Keratinocyte (primary cell): ENCODE results near the gene HIVEP1. TPM values are rescaled to one million over a fixed set of nuclear protein-coding genes. Genes with fewer than 3 reads are reported as not detected.

Experiments used
- DNase-seq: peaks from one replicate; pipeline ENCODE4 v3.0.0-alpha.2; 2011; ENCODE audit warnings: low read depth, missing footprints, low spot score
- FAIRE-seq: peaks from 2 replicates; lab custom pipeline; 2011; peaks lifted over from hg19 to GRCh38; lab: Jason Lieb, UNC
- H2AFZ ChIP-seq: 2 replicates; pipeline ENCODE4 v1.6.0; 2012; ENCODE audit warnings: low read length, control low read depth, inconsistent platforms; ENCODE audit not compliant: control insufficient read depth
- H3K27ac ChIP-seq: 2 replicates; pipeline ENCODE4 v1.5.1; 2011; ENCODE audit warnings: low read length; ENCODE audit not compliant: control insufficient read depth, insufficient read depth
- H3K27me3 ChIP-seq: 3 replicates; pipeline ENCODE4 v1.6.0; 2011; ENCODE audit warnings: low read length; ENCODE audit not compliant: control insufficient read depth, insufficient read depth; ENCODE audit errors: extremely low read depth
- H3K36me3 ChIP-seq, 2 experiments: 2 replicates in 1 of 2; 3 replicates in 1 of 2; pipeline ENCODE4 v1.5.1; 2011; ENCODE audit warnings: low read length in 2 of 2, mild to moderate bottlenecking in 1 of 2; ENCODE audit not compliant: control insufficient read depth in 2 of 2, insufficient read depth in 2 of 2; ENCODE audit errors: extremely low read depth in 1 of 2
- H3K4me1 ChIP-seq: 3 replicates; pipeline ENCODE4 v1.5.1; 2011; ENCODE audit warnings: low read length; ENCODE audit not compliant: control insufficient read depth, insufficient read depth; ENCODE audit errors: extremely low read depth
- H3K4me2 ChIP-seq: 3 replicates; pipeline ENCODE4 v1.6.0; 2011; ENCODE audit warnings: low read depth, low read length; ENCODE audit not compliant: control insufficient read depth, insufficient read depth; ENCODE audit errors: extremely low read depth
- H3K4me3 ChIP-seq, 3 experiments: fragments of 200-600 bp in 1 of 3; sonication (generic) in 1 of 3; 2 replicates in 2 of 3; 3 replicates in 1 of 3; pipeline ENCODE4 v1.5.1; 2011 to 2016; ENCODE audit warnings: low read length in 3 of 3, mild to moderate bottlenecking in 3 of 3, control low read depth in 2 of 3, inconsistent platforms in 1 of 3, low read depth in 1 of 3, mixed read lengths in 1 of 3, mixed run types in 1 of 3, moderate library complexity in 1 of 3; ENCODE audit not compliant: control insufficient read depth in 2 of 3, insufficient read depth in 2 of 3; ENCODE audit errors: extremely low read depth in 1 of 3
- H3K79me2 ChIP-seq: 2 replicates; pipeline ENCODE4 v1.6.0; 2012; ENCODE audit warnings: low read length; ENCODE audit not compliant: control insufficient read depth, insufficient read depth
- H3K9ac ChIP-seq: 3 replicates; pipeline ENCODE4 v1.6.0; 2011; ENCODE audit warnings: low read length; ENCODE audit not compliant: control insufficient read depth, insufficient read depth; ENCODE audit errors: extremely low read depth
- H3K9me1 ChIP-seq: 3 replicates; pipeline ENCODE4 v1.6.0; 2011; ENCODE audit warnings: low read length; ENCODE audit not compliant: control insufficient read depth, insufficient read depth; ENCODE audit errors: extremely low read depth
- H3K9me3 ChIP-seq: 2 replicates; pipeline ENCODE4 v1.5.1; 2012; ENCODE audit warnings: low read depth, low read length; ENCODE audit not compliant: control insufficient read depth
- H4K20me1 ChIP-seq: 3 replicates; pipeline ENCODE4 v1.6.0; 2011; ENCODE audit warnings: low read length; ENCODE audit not compliant: control insufficient read depth, insufficient read depth; ENCODE audit errors: extremely low read depth
- EZH2 ChIP-seq: IDR thresholded peaks from one replicate; pipeline ENCODE4 v1.6.1; 2012; ENCODE audit warnings: inconsistent platforms, mild to moderate bottlenecking, low read length, moderate library complexity
- dilution Hi-C: fragments of 300-500 bp; cut with MboI; formaldehyde crosslinking; loops from one replicate; pipeline ENCODE4 v1.7.0; 2020; ENCODE audit warnings: low sequenced_read_pairs; ENCODE audit not compliant: extremely low pct_ligation_motif_present
- polyA plus RNA-seq, 5 experiments: library from polyadenylated mRNA; depleted of rRNA in 3 of 5; stranded (reverse) in 3 of 5; stranded (forward) in 1 of 5; unstranded in 1 of 5; fragments of >200 nt; gene quantifications; 1 replicate in 1 of 5; 2 replicates in 3 of 5; 3 replicates in 1 of 5; pipeline versions ENCODE4 v1.2.1 to v1.2.3, GENCODE V29; 2011 to 2012; ENCODE audit warnings: missing spikeins in 2 of 5, low read depth in 1 of 5, low replicate concordance in 1 of 5
- TF ChIP-seq, protein P1 (sequence below), 3 experiments: IDR thresholded peaks in 1 of 3; conservative IDR thresholded peaks in 1 of 3; optimal IDR thresholded peaks in 1 of 3; 2 replicates in 2 of 3; 3 replicates in 1 of 3; pipeline versions ENCODE3 to v1.5.1; 2011; ENCODE audit warnings: low read length in 3 of 3, mild to moderate bottlenecking in 3 of 3, moderate library complexity in 2 of 3, control low read depth in 1 of 3, inconsistent platforms in 1 of 3; ENCODE audit not compliant: insufficient read depth in 2 of 3; ENCODE audit errors: extremely low read depth in 1 of 3

HIVEP1 gene
- polyA plus RNA-seq, 1 donor (not counting 4 experiments of a cell fraction or from before 2014, with no cell fraction given), result 13.7 TPM

DNA sequence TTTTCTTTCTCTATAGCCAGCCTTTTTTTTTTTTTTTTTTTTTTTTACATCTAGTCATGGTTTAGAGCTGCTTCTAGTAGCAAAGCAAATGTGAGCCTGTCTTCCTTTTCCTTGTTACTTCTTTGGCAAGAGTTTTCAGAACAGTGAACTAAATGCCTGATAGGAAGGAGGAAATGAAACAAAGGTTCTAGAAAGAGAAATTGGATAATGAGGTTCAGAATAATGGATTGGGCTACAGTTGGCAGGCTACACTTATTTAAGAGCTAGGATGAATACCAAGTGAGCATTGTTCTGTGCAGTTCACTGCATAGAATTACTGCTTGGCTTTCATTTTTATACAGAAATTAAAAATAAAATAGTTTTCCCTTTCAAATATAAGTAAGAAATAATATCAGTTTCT is 78.6 kb downstream of the HIVEP1 start:
- Histone ChIP-seq H3K27ac (no peak overlapping the region), H3K9me3 (no peaks in the 10 kb centered on the region), H3K36me3 (peaks cover 0 to 3% of the 10 kb centered on the region in 2 experiments), H3K4me2 (no peak overlapping the region), H4K20me1 (no peaks in the 10 kb centered on the region), H3K9ac (no peak overlapping the region), H3K4me3 (no peak overlapping the region), H2AFZ (no peak overlapping the region), H3K9me1 (no peaks in the 10 kb centered on the region), H3K79me2 (no peaks in the 10 kb centered on the region), H3K4me1 (no peaks in the 10 kb centered on the region), H3K27me3 (no peaks in the 10 kb centered on the region)
- no peak for FAIRE-seq
- dilution Hi-C loops, result no loop called here
- no peak for TF ChIP-seq EZH2
- TF ChIP-seq, protein P1, sequence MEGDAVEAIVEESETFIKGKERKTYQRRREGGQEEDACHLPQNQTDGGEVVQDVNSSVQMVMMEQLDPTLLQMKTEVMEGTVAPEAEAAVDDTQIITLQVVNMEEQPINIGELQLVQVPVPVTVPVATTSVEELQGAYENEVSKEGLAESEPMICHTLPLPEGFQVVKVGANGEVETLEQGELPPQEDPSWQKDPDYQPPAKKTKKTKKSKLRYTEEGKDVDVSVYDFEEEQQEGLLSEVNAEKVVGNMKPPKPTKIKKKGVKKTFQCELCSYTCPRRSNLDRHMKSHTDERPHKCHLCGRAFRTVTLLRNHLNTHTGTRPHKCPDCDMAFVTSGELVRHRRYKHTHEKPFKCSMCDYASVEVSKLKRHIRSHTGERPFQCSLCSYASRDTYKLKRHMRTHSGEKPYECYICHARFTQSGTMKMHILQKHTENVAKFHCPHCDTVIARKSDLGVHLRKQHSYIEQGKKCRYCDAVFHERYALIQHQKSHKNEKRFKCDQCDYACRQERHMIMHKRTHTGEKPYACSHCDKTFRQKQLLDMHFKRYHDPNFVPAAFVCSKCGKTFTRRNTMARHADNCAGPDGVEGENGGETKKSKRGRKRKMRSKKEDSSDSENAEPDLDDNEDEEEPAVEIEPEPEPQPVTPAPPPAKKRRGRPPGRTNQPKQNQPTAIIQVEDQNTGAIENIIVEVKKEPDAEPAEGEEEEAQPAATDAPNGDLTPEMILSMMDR (optimal IDR thresholded peaks at IDR 0.05 in 1 of 3, IDR thresholded peaks at IDR 0.05 in 1 of 3, conservative IDR thresholded peaks at IDR 0.05 in 1 of 3; ENCODE audit: extremely low read depth in 1 of 3, insufficient read depth in 2 of 3, low read length in 3 of 3), result no peak
- no peak for DNase-seq

DNA sequence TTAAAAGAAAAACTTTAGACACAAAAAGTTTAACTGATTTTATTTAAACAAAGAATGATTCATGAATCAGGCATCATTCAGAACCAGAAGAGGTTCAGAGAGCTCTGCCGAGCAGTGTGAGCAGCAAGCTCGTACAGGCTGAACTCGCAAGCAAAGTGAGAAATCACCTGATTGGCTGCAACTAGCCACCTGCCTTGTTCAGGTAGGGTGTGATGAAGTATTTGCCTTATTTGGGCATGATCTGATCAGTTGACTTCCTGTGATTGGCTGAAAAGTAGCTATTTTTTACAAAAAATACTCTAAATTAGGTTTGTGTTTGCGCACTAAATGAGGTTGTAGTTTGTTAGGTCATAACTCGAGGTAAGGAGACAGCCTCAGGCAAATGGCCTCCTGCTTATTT is 80.7 kb downstream of the HIVEP1 start:
- Histone ChIP-seq H3K9ac (no peak overlapping the region), H3K79me2 (no peaks in the 10 kb centered on the region), H3K36me3 (peaks cover 0 to 3% of the 10 kb centered on the region in 2 experiments), H3K9me1 (no peaks in the 10 kb centered on the region), H3K9me3 (no peaks in the 10 kb centered on the region), H3K4me2 (no peak overlapping the region), H3K27ac (no peak overlapping the region), H4K20me1 (no peaks in the 10 kb centered on the region), H2AFZ (no peak overlapping the region), H3K4me3 (no peak overlapping the region), H3K27me3 (no peaks in the 10 kb centered on the region), H3K4me1 (peaks cover 3% of the 10 kb centered on the region)
- dilution Hi-C loops, result no loop called here
- no peak for DNase-seq
- no peak for FAIRE-seq
- TF ChIP-seq, protein P1 (optimal IDR thresholded peaks at IDR 0.05 in 1 of 3, IDR thresholded peaks at IDR 0.05 in 1 of 3, conservative IDR thresholded peaks at IDR 0.05 in 1 of 3; ENCODE audit: extremely low read depth in 1 of 3, insufficient read depth in 2 of 3, low read length in 3 of 3), result no peak
- no peak for TF ChIP-seq EZH2
